Gastroesophageal sphincter (tissue), 4 donors: ENCODE measurements around the gene CHCHD6. TPM values are rescaled to one million over a fixed set of nuclear protein-coding genes. Genes with fewer than 3 reads are reported as not detected.

Source experiments
- ATAC-seq: fragments of 150-250 bp; one replicate; pipeline ENCODE4 v1.9.1; 2016; ENCODE audit warnings: mild to moderate bottlenecking, moderate library complexity
- H3K27ac ChIP-seq, 4 donors: fragments of 200-600 bp; sonication (generic) in 3 of 4; 1 replicate in 3 of 4; 2 replicates in 1 of 4; pipeline ENCODE4 v1.5.1; 2016 to 2019
- H3K27me3 ChIP-seq: fragments of 200-600 bp; sonication (generic); one replicate; pipeline ENCODE4 v1.5.1; 2019
- H3K36me3 ChIP-seq, 2 donors: fragments of 200-600 bp; sonication (generic); one replicate each; pipeline ENCODE4 v1.5.1; 2019; ENCODE audit warnings: control low read depth in 1 of 2
- H3K4me1 ChIP-seq, 3 donors: fragments of 200-600 bp; sonication (generic); 1 replicate in 2 of 3; 2 replicates in 1 of 3; pipeline ENCODE4 v1.5.1; 2016 to 2019; ENCODE audit warnings: control low read depth in 2 of 3
- H3K4me3 ChIP-seq, 2 donors: fragments of 200-600 bp; sonication (generic); one replicate each; pipeline ENCODE4 v1.5.1; 2019; ENCODE audit warnings: mild to moderate bottlenecking in 1 of 2, moderate library complexity in 1 of 2
- H3K9me3 ChIP-seq, 3 donors: fragments of 200-600 bp; sonication (generic); one replicate each; pipeline ENCODE4 v1.5.1; 2017 to 2019; ENCODE audit warnings: control low read depth in 2 of 3
- EP300 ChIP-seq: sonication (generic); formaldehyde crosslinking; IDR thresholded peaks from one replicate; pipeline ENCODE4 v1.6.1; 2017; ENCODE audit warnings: antibody characterized with exemption, mild to moderate bottlenecking
- POLR2A ChIP-seq, 2 donors: fragments of 450-650 bp; IDR thresholded peaks; one replicate each; pipeline ENCODE4 v1.6.1; 2017; ENCODE audit warnings: antibody characterized with exemption in 2 of 2, mild to moderate bottlenecking in 2 of 2, moderate library complexity in 1 of 2
- POLR2AphosphoS5 ChIP-seq: sonication (generic); formaldehyde crosslinking; IDR thresholded peaks from one replicate; pipeline ENCODE4 v1.6.1; 2017; ENCODE audit warnings: antibody characterized with exemption
- WGBS, 2 donors: methylation state at CpG; one replicate each; pipeline ENCODE4 v1.1.5; 2018; ENCODE audit warnings: low coverage in 1 of 2; 5-methylcytosine and 5-hydroxymethylcytosine counted together
- total RNA-seq, 4 donors: library from RNA; depleted of rRNA; stranded (reverse); fragments of >200 nt; gene quantifications; one replicate each; pipeline ENCODE4 v1.1.0, GENCODE V29; 2016
- TF ChIP-seq, protein P1 (sequence below), 4 experiments: fragments of 200-600 bp in 2 of 4; fragments of 450-650 bp in 2 of 4; sonication (generic) in 1 of 4; IDR thresholded peaks; one replicate each; pipeline ENCODE4 v1.5.1; 2017 to 2019; ENCODE audit warnings: antibody characterized with exemption in 4 of 4, mild to moderate bottlenecking in 2 of 4, moderate library complexity in 2 of 4

CHCHD6 gene
- total RNA-seq, 4 donors from 2014 or later: 8.5 to 37.2 (median 15.2) TPM

DNA sequence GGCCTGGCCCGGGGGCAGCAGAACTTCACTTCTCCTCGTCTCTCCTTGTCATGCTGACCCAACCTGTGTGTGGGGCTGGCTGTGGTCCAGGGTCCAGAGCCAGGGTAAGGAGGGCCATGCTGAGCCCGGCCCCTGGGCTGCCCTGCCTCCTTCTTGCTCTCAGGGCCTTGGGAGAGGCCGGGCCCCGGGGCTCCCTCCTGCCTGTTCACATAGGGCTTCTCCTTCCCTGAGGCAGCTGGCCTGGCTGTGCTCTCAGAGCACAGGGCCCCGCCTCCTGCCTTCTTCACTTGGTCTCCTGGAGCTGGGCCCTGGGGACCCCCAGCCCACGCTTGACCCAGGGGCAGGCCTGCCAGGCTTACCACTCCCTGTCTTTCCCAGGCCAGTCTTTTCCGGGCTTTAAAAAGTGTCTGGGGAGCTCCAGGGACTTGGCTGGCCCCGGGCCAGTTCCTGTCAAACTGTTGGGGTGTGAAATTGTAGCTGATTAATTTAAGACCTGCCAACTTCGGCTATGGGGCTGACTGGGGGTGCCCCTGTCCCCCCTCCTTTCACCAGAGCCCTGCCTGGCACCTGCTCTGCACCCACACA, 290.7 kb downstream of the CHCHD6 start:
- no peak overlapping the region for H3K4me3 ChIP-seq

DNA sequence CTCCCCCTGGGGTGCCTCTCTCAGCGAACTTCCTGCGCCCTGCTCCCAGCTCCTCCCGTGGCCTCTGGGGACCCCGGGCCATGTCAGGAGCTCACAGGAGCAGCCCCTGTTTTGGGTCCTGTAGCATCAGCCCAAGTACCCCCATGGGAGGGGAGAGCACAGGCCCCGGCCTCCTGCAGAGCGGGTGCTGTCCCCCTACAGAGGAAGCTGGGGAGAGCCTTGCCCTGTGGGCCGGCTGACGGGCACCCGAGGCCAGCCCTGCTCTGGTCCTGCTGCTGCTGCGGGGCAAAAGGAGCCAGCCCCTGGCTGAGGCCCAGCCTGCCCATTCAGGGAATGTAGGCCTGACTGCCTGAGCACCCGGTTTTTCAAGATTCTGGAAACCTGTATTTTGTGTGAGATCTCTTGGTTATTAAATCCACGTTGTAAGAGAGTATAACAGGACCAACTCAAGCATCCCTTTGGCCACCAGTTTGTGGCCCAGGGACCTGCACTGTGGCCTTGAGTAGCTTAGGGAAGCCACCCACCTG, 291.3 kb downstream of the CHCHD6 start:
- WGBS, 2 donors: 100% methylated on average over 1 of the region's 12 CpGs; no CpG with 5 or more reads in 1 of the 2 donors
- Histone ChIP-seq H3K9me3 (no peaks in the 10 kb centered on the region), H3K4me1 (peaks cover 0 to 74% (median 40%) of the 10 kb centered on the region in 3 donors), H3K4me3 (no peak overlapping the region), H3K36me3 (peaks cover 0 to 19% of the 10 kb centered on the region in 2 donors), H3K27me3 (no peaks in the 10 kb centered on the region), H3K27ac (peak overlapping the region in 3 of 4 donors; percentile 20 to 71 (median 28))
- no peak for ATAC-seq
- TF ChIP-seq, protein P1, sequence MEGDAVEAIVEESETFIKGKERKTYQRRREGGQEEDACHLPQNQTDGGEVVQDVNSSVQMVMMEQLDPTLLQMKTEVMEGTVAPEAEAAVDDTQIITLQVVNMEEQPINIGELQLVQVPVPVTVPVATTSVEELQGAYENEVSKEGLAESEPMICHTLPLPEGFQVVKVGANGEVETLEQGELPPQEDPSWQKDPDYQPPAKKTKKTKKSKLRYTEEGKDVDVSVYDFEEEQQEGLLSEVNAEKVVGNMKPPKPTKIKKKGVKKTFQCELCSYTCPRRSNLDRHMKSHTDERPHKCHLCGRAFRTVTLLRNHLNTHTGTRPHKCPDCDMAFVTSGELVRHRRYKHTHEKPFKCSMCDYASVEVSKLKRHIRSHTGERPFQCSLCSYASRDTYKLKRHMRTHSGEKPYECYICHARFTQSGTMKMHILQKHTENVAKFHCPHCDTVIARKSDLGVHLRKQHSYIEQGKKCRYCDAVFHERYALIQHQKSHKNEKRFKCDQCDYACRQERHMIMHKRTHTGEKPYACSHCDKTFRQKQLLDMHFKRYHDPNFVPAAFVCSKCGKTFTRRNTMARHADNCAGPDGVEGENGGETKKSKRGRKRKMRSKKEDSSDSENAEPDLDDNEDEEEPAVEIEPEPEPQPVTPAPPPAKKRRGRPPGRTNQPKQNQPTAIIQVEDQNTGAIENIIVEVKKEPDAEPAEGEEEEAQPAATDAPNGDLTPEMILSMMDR (IDR thresholded peaks at IDR 0.05): no peak
- TF ChIP-seq POLR2A (IDR thresholded peaks at IDR 0.05) (no peak), POLR2AphosphoS5 (no peak), EP300 (no peak)

More for the DNA sequence above, 290.7 kb downstream of the CHCHD6 start:
- Histone ChIP-seq H3K27me3 (no peaks in the 10 kb centered on the region), H3K9me3 (no peaks in the 10 kb centered on the region), H3K27ac (peak overlapping the region in 3 of 4 donors; percentile 20 to 71 (median 28)), H3K36me3 (peaks cover 0 to 25% of the 10 kb centered on the region in 2 donors), H3K4me1 (peaks cover 0 to 73% (median 40%) of the 10 kb centered on the region in 3 donors)
- 50% methylated on average over 2 of the region's 10 CpGs; no CpG with 5 or more reads in 1 of the 2 donors for WGBS, 2 donors
- ATAC-seq: peak; percentile 11
- no peak for TF ChIP-seq POLR2A (IDR thresholded peaks at IDR 0.05)
- TF ChIP-seq POLR2AphosphoS5: no peak
- no peak for TF ChIP-seq EP300
- TF ChIP-seq, protein P1 (IDR thresholded peaks at IDR 0.05): no peak

DNA sequence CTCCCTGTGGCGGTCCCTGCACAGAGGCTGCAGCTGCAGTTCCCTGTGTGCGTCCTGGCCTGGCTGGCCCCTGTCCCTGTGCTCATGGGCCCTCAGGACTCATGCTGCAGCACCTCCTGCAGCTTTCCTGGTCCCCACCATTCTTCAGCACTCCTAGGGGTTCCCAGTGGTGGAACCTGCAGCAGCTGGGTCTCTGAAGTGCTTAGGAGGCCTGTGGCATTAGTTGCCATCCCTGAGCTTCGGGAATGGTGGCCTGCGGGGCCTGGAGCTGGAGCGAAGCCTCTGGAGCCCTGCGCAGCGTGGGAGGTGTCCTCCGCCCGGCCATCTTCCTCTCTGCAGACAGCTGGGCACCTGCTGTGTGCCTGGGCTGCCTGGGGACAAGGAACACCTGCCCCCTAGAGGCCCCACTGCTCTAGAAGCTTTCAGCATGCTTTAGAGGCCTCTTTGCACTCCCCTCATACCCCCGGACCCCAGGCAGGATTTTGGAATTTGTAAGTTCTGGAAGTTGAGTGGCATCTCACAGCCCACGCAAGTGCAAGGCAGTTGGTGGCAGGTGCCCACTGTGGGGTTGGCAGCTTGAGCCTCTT, 292.0 kb downstream of the CHCHD6 start:
- Histone ChIP-seq H3K27ac (no peak overlapping the region), H3K4me1 (peaks cover 0 to 72% (median 40%) of the 10 kb centered on the region in 3 donors), H3K27me3 (no peaks in the 10 kb centered on the region), H3K36me3 (peaks cover 0 to 12% of the 10 kb centered on the region in 2 donors), H3K9me3 (no peaks in the 10 kb centered on the region), H3K4me3 (no peak overlapping the region)
- TF ChIP-seq POLR2A (IDR thresholded peaks at IDR 0.05) (no peak), EP300 (no peak), POLR2AphosphoS5 (no peak)
- TF ChIP-seq, protein P1 (IDR thresholded peaks at IDR 0.05): no peak
- ATAC-seq: no peak
- WGBS, 2 donors: no CpG with 5 or more reads among the region's 11 CpGs

DNA sequence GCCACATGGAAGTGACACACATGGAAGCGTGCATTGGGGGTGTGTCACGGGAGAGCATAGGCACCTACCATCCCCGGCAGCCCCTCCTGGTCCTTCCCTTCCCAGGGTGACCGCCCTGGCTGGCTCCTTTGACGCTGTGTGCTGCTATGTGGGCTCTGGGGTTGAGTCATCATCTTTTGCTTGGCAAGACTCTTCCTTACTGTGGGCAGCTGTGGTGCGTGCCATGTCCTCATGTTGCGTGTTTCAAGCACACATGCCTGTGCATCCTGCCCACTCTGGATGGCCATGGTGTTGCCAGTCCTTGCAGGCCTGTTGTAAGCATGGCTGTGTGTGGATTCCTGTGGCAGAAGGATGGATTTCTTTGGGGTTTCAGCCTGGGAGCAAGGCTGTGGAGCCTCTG, 292.9 kb downstream of the CHCHD6 start:
- Histone ChIP-seq H3K9me3 (no peaks in the 10 kb centered on the region), H3K27ac (no peak overlapping the region), H3K36me3 (peaks cover 0 to 3% of the 10 kb centered on the region in 2 donors), H3K4me1 (peaks cover 0 to 73% (median 45%) of the 10 kb centered on the region in 3 donors), H3K4me3 (no peak overlapping the region), H3K27me3 (no peaks in the 10 kb centered on the region)
- TF ChIP-seq POLR2A (IDR thresholded peaks at IDR 0.05): no peak
- TF ChIP-seq, protein P1 (IDR thresholded peaks at IDR 0.05): no peak
- no peak for TF ChIP-seq EP300
- no peak for TF ChIP-seq POLR2AphosphoS5
- ATAC-seq: no peak
- 90% methylated on average over 2 of the region's 7 CpGs; no CpG with 5 or more reads in 1 of the 2 donors for WGBS, 2 donors
